Gastroesophageal sphincter (tissue), 3 donors: ENCODE results near the gene COL4A5.

Experiments
- EP300 ChIP-seq: sonication (generic); formaldehyde crosslinking; IDR thresholded peaks from one replicate; pipeline ENCODE4 v1.6.1; 2017; ENCODE audit warnings: antibody characterized with exemption, mild to moderate bottlenecking
- POLR2A ChIP-seq, 2 donors: fragments of 450-650 bp; IDR thresholded peaks; one replicate each; pipeline ENCODE4 v1.6.1; 2017; ENCODE audit warnings: antibody characterized with exemption in 2 of 2, mild to moderate bottlenecking in 2 of 2, moderate library complexity in 1 of 2
- POLR2AphosphoS5 ChIP-seq: sonication (generic); formaldehyde crosslinking; IDR thresholded peaks from one replicate; pipeline ENCODE4 v1.6.1; 2017; ENCODE audit warnings: antibody characterized with exemption
- TF ChIP-seq, protein P1 (sequence below), 4 experiments: fragments of 200-600 bp in 2 of 4; fragments of 450-650 bp in 2 of 4; sonication (generic) in 1 of 4; IDR thresholded peaks; one replicate each; pipeline ENCODE4 v1.5.1; 2017 to 2019; ENCODE audit warnings: antibody characterized with exemption in 4 of 4, mild to moderate bottlenecking in 2 of 4, moderate library complexity in 2 of 4

DNA sequence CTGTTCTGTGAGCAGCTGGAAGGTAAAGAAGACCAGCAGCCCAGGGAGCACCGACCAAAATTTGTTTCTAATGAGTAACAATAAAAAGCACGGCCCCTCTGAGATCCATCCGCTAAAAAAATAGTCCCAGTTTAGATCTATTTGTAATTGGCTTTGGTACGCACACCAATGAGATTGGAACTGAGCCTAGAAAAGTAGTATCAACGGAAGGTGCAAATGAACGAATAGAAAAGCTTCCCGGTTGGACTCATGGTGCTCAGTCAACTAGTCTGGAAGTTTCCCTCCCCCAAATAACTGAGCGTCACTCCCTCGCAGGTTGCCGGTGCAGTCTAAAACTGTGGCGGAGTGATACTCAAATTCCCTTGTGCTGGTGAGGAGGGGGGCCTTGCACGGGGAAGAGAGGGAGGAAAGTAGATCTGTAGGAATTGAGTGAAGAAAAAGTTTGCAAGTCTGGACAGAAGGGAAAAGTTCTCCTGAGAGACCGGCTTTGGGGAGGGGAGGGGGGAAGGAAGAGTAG lies at the start of gene COL4A5:
- TF ChIP-seq, protein P1, sequence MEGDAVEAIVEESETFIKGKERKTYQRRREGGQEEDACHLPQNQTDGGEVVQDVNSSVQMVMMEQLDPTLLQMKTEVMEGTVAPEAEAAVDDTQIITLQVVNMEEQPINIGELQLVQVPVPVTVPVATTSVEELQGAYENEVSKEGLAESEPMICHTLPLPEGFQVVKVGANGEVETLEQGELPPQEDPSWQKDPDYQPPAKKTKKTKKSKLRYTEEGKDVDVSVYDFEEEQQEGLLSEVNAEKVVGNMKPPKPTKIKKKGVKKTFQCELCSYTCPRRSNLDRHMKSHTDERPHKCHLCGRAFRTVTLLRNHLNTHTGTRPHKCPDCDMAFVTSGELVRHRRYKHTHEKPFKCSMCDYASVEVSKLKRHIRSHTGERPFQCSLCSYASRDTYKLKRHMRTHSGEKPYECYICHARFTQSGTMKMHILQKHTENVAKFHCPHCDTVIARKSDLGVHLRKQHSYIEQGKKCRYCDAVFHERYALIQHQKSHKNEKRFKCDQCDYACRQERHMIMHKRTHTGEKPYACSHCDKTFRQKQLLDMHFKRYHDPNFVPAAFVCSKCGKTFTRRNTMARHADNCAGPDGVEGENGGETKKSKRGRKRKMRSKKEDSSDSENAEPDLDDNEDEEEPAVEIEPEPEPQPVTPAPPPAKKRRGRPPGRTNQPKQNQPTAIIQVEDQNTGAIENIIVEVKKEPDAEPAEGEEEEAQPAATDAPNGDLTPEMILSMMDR (IDR thresholded peaks at IDR 0.05) = no peak
- TF ChIP-seq POLR2A (IDR thresholded peaks at IDR 0.05) (no peak), POLR2AphosphoS5 (no peak), EP300 (no peak)
